HCT116 (cell line): ENCODE data around the gene CALHM1. TPM values are rescaled to one million over a fixed set of nuclear protein-coding genes. Genes with fewer than 3 reads are reported as not detected.

Source experiments
- ATAC-seq: fragments of 200-7000 bp; cut with Tn5 transposase; 2 replicates; pipeline ENCODE4 v1.9.1; 2020; ENCODE audit warnings: mild to moderate bottlenecking, moderate library complexity
- BruUV-seq: library from RNA; stranded (reverse); fragments of 400-500 nt; replicated peaks from 2 replicates; lab custom pipeline; 2021; lab: Mats Ljungman, UMichigan
- CTCF ChIA-PET: fragments of 300-600 bp; sonication (Branson Sonifier 250); formaldehyde crosslinking; loops from one replicate; lab custom pipeline; 2021; ENCODE audit warnings: antibody characterized with exemption; lab: Charles Lee
- POLR2A ChIA-PET: fragments of 300-600, 350-600 bp; sonication (Branson Sonifier 250); formaldehyde crosslinking; loops from one replicate; lab custom pipeline; 2021; ENCODE audit warnings: antibody characterized with exemption; lab: Charles Lee
- RAD21 ChIA-PET, 2 experiments: fragments of 300-600 bp; sonication (Branson Sonifier 250); formaldehyde crosslinking; loops; one replicate each; lab custom pipeline; 2023; ENCODE audit warnings: low total read pairs in 2 of 2; ENCODE audit not compliant: uncharacterized antibody in 2 of 2, unreplicated experiment in 2 of 2, low non-redundant PET in 1 of 2; lab: Charles Lee
- DNase-seq: peaks from one replicate; pipeline ENCODE4 v3.0.0-alpha.2; 2010; ENCODE audit warnings: low read depth, low spot score
- H2AFZ ChIP-seq: fragments of 200-600 bp; shearing (Covaris generic), sonication (generic); 2 replicates; pipeline ENCODE4 v1.6.1; 2017; ENCODE audit warnings: low read depth, mixed run types, mixed read lengths, antibody characterized with exemption, low read length; ENCODE audit not compliant: poor library complexity, severe bottlenecking
- H3K27ac ChIP-seq: 2 replicates; pipeline ENCODE4 v1.5.1; 2012; ENCODE audit warnings: low read depth, low read length
- H3K27me3 ChIP-seq: fragments of 200-600 bp; sonication (generic); 2 replicates; pipeline ENCODE4 v1.6.1; 2016; ENCODE audit warnings: mixed run types, low read length, mixed read lengths; ENCODE audit not compliant: insufficient read depth
- H3K36me3 ChIP-seq, 2 experiments: fragments of 200-500 bp in 1 of 2; fragments of 200-600 bp in 1 of 2; sonication (Bioruptor generic) in 1 of 2; sonication (generic) in 1 of 2; 2 replicates each; pipeline versions ENCODE4 v1.5.1 to v1.6.1; 2014 to 2016; ENCODE audit warnings: low read length in 2 of 2, inconsistent platforms in 1 of 2, mixed read lengths in 1 of 2, mixed run types in 1 of 2; ENCODE audit not compliant: insufficient read depth in 2 of 2, control insufficient read depth in 1 of 2
- H3K4me1 ChIP-seq, 2 experiments: fragments of 200-600 bp in 1 of 2; sonication (generic) in 1 of 2; 2 replicates each; pipeline versions ENCODE4 v1.5.1 to v1.6.1; 2012 to 2017; ENCODE audit warnings: low read length in 2 of 2, inconsistent platforms in 1 of 2, mild to moderate bottlenecking in 1 of 2, mixed read lengths in 1 of 2, mixed run types in 1 of 2, moderate library complexity in 1 of 2; ENCODE audit not compliant: insufficient read depth in 2 of 2, control insufficient read depth in 1 of 2
- H3K4me2 ChIP-seq: fragments of 200-600 bp; sonication (generic); 2 replicates; pipeline ENCODE4 v1.6.1; 2017; ENCODE audit warnings: mixed run types, low read length, mixed read lengths
- H3K4me3 ChIP-seq, 2 experiments: fragments of 200-600 bp in 1 of 2; sonication (generic) in 1 of 2; replicated peaks in 1 of 2; 2 replicates each; pipeline ENCODE4 v1.5.1; 2011 to 2016; ENCODE audit warnings: low read length in 2 of 2, control low read depth in 1 of 2, low read depth in 1 of 2, mild to moderate bottlenecking in 1 of 2, mixed read lengths in 1 of 2, mixed run types in 1 of 2
- H3K79me2 ChIP-seq: fragments of 200-600 bp; sonication (generic); 2 replicates; pipeline ENCODE4 v1.6.1; 2017; ENCODE audit warnings: mild to moderate bottlenecking, mixed run types, low read length, moderate library complexity, mixed read lengths; ENCODE audit not compliant: insufficient read depth
- H3K9ac ChIP-seq: fragments of 200-600 bp; sonication (generic); 2 replicates; pipeline ENCODE4 v1.6.1; 2016; ENCODE audit warnings: low read length, mixed read lengths
- H3K9me2 ChIP-seq: fragments of 200-600 bp; sonication (generic), shearing (Covaris generic); 2 replicates; pipeline ENCODE4 v1.6.1; 2017; ENCODE audit warnings: mixed run types, mild to moderate bottlenecking, moderate library complexity; ENCODE audit not compliant: insufficient read depth
- H3K9me3 ChIP-seq, 2 experiments: fragments of 200-500 bp in 1 of 2; fragments of 200-600 bp in 1 of 2; sonication (Bioruptor generic) in 1 of 2; sonication (generic) in 1 of 2; 2 replicates each; pipeline ENCODE4 v1.6.1; 2014 to 2017; ENCODE audit warnings: low read length in 2 of 2, mixed read lengths in 2 of 2, inconsistent platforms in 1 of 2, low read depth in 1 of 2, mild to moderate bottlenecking in 1 of 2, mixed run types in 1 of 2, moderate library complexity in 1 of 2; ENCODE audit not compliant: control insufficient read depth in 1 of 2, insufficient read depth in 1 of 2
- H4K20me1 ChIP-seq: fragments of 200-600 bp; sonication (generic), shearing (Covaris generic); 2 replicates; pipeline ENCODE4 v1.6.1; 2017; ENCODE audit warnings: mixed run types, mild to moderate bottlenecking, moderate library complexity; ENCODE audit not compliant: insufficient read depth
- CBX3 ChIP-seq: IDR thresholded peaks from 2 replicates; pipeline ENCODE4 v1.6.1; 2012; ENCODE audit warnings: low read depth
- EZH2 ChIP-seq: fragments of 200-600 bp; sonication (generic); IDR thresholded peaks from 2 replicates; pipeline ENCODE4 v1.6.1; 2017; ENCODE audit warnings: antibody characterized with exemption, mixed run types
- JUND ChIP-seq: IDR thresholded peaks from 2 replicates; pipeline ENCODE4 v1.6.1; 2012
- POLR2A ChIP-seq: IDR thresholded peaks from 2 replicates; pipeline ENCODE4 v1.7.0; 2011; ENCODE audit warnings: borderline replicate concordance; ENCODE audit not compliant: insufficient read depth, insufficient read length; ENCODE audit errors: extremely low read depth
- RAD21 ChIP-seq: IDR thresholded peaks from 2 replicates; pipeline ENCODE4 v1.6.1; 2012; ENCODE audit warnings: low read depth, mild to moderate bottlenecking
- SIN3A ChIP-seq: IDR thresholded peaks from 2 replicates; pipeline ENCODE4 v1.6.1; 2012; ENCODE audit warnings: low read depth
- TCF7L2 ChIP-seq: IDR thresholded peaks from 2 replicates; pipeline ENCODE4 v1.7.0; 2011; ENCODE audit warnings: borderline replicate concordance, inconsistent platforms; ENCODE audit not compliant: insufficient read depth, insufficient read length; ENCODE audit errors: extremely low read depth
- ZFX ChIP-seq: fragments of 450-650 bp; IDR thresholded peaks from 2 replicates; pipeline ENCODE4 v1.6.1; 2017
- intact Hi-C: fragments of 100-400 bp; cut with micrococcal nuclease; formaldehyde crosslinking; loops from 2 replicates; pipeline ENCODE4 v1.10.0; 2022
- total RNA-seq: library from RNA; stranded (reverse); gene quantifications from one replicate; pipeline ENCODE4 v1.2.1, GENCODE V29; 2021; ENCODE audit not compliant: unreplicated experiment
- TF ChIP-seq, protein P1 (sequence below), 3 experiments: fragments of 200-600 bp in 1 of 3; sonication (generic) in 1 of 3; IDR thresholded peaks in 2 of 3; conservative IDR thresholded peaks in 1 of 3; 2 replicates each; pipeline ENCODE4 v1.5.1; 2012 to 2017; ENCODE audit warnings: low read depth in 2 of 3, low read length in 2 of 3, antibody characterized with exemption in 1 of 3, borderline replicate concordance in 1 of 3, control low read depth in 1 of 3, mild to moderate bottlenecking in 1 of 3, mixed read lengths in 1 of 3, mixed run types in 1 of 3, moderate library complexity in 1 of 3; ENCODE audit not compliant: insufficient read depth in 1 of 3

CALHM1 gene
- total RNA-seq, 1 experiment from 2014 or later: not detected

DNA sequence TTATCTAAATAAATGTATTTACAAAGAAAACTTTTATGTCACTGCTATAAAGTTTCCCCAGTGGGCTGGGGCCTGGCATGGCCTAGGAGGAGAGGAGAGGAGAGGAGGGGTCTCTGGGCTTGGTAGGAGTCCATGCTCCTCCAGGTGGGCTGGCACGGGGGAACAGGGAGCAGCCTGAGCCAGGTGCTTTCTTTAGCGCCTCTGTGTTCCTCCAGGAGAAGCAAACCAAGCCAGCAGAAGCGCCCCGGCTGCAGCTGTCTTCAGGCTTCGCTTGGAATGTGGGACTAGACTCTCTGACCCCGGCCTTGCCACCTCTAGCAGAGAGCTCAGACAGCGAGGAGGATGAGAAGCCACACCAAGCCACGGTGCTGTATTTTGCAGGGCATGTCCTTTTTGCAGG is 17.1 kb downstream of the CALHM1 start:
- no peak overlapping the region for H3K9ac ChIP-seq
- ChIA-PET RAD21 (no interaction called here), POLR2A (no interaction called here), CTCF (no interaction called here)
- H3K27ac ChIP-seq: no peak overlapping the region
- H3K9me2 ChIP-seq: no peaks in the 10 kb centered on the region
- no peaks in the 10 kb centered on the region for H3K27me3 ChIP-seq
- H2AFZ ChIP-seq: no peak overlapping the region
- H3K4me2 ChIP-seq: no peak overlapping the region
- DNase-seq: no peak
- no peaks in the 10 kb centered on the region for H3K9me3 ChIP-seq
- peaks cover 5% of the 10 kb centered on the region; the same call in 1 of the 2 replicates for H3K79me2 ChIP-seq
- no peak for TF ChIP-seq RAD21
- TF ChIP-seq, protein P1, sequence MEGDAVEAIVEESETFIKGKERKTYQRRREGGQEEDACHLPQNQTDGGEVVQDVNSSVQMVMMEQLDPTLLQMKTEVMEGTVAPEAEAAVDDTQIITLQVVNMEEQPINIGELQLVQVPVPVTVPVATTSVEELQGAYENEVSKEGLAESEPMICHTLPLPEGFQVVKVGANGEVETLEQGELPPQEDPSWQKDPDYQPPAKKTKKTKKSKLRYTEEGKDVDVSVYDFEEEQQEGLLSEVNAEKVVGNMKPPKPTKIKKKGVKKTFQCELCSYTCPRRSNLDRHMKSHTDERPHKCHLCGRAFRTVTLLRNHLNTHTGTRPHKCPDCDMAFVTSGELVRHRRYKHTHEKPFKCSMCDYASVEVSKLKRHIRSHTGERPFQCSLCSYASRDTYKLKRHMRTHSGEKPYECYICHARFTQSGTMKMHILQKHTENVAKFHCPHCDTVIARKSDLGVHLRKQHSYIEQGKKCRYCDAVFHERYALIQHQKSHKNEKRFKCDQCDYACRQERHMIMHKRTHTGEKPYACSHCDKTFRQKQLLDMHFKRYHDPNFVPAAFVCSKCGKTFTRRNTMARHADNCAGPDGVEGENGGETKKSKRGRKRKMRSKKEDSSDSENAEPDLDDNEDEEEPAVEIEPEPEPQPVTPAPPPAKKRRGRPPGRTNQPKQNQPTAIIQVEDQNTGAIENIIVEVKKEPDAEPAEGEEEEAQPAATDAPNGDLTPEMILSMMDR (IDR thresholded peaks at IDR 0.05 in 2 of 3, conservative IDR thresholded peaks at IDR 0.05 in 1 of 3; ENCODE audit: borderline replicate concordance in 1 of 3, insufficient read depth in 1 of 3, low read depth in 2 of 3, low read length in 2 of 3): no peak
- intact Hi-C loops: no loop called here
- no peaks in the 10 kb centered on the region for H4K20me1 ChIP-seq
- no peak for ATAC-seq
- H3K4me3 ChIP-seq: no peak overlapping the region
- H3K36me3 ChIP-seq: peaks cover 85 to 89% of the 10 kb centered on the region in 2 experiments
- H3K4me1 ChIP-seq: no peaks in the 10 kb centered on the region
- no TSS peak for BruUV-seq

DNA sequence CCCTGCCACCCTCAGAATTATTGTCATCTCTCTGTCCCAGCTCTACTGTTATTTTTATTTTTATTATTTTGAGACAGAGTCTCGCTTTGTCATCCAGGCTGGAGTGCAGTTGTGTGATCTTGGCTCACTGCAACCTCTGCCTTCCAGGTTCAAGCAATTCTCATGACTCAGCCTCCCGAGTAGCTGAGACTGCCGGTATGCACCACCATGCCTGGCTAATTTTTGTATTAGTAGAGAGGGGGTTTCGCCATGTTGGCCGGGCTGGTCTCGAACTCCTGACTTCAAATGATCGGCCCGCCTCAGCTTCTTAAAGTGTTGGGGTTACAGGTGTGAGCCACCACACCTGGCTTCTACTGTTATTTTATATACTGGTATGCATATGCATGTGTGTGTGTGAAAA is 17.5 kb downstream of the CALHM1 start:
- Histone ChIP-seq H3K36me3 (peaks cover 85 to 89% of the 10 kb centered on the region in 2 experiments), H3K9me2 (no peaks in the 10 kb centered on the region), H3K9me3 (no peaks in the 10 kb centered on the region), H3K4me3 (no peak overlapping the region), H3K9ac (no peak overlapping the region), H3K4me1 (no peaks in the 10 kb centered on the region), H3K27me3 (no peaks in the 10 kb centered on the region), H3K4me2 (no peak overlapping the region), H2AFZ (no peak overlapping the region), H3K79me2 (peaks cover 5% of the 10 kb centered on the region; the same call in 1 of the 2 replicates), H4K20me1 (no peaks in the 10 kb centered on the region), H3K27ac (no peak overlapping the region)
- CTCF ChIA-PET: no interaction called here
- POLR2A ChIA-PET: no interaction called here
- ATAC-seq: no peak
- RAD21 ChIA-PET: no interaction called here
- intact Hi-C loops: no loop called here
- no peak for DNase-seq
- no peak for TF ChIP-seq JUND
- TF ChIP-seq SIN3A: no peak
- no peak for TF ChIP-seq TCF7L2
- TF ChIP-seq ZFX: no peak
- TF ChIP-seq POLR2A: no peak
- no peak for TF ChIP-seq CBX3
- no peak for TF ChIP-seq EZH2
- no TSS peak for BruUV-seq
